Measurements from ENCODE around the gene ITGA11. TPM values are rescaled to one million over a fixed set of nuclear protein-coding genes. Genes with fewer than 3 reads are reported as not detected.

Gene ITGA11
- total and polyA plus RNA-seq, 5 donors: 11.6 to 34.0 (median 20.4) TPM

DNA sequence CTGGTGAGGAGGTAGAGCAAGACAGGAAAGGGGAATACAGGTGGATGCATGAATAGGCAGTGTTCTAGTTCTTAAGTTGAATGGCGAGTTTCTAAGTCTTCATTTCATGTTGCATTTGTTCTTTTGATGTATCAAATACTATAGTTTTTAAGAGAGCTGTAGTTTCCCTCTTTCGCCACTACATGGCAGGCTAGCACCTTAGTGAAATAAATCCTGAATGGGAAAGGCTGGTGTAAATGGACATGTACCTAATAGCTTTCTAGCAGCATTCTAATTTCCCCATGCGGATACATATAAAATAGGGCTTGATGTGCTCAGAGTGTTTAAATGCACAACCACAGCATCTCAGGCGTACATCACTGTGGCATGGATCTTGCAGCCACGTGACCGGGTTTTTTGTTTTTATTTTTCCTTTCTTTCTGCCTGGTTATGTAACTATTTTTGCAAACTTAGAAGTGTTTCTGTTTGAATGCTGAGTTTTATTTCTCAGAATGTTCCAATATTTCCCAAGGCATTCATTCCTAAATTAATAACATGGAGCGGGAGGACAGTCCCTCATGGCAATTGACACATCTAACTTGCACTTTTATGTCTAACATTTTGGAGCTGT is 178.9 kb downstream of the ITGA11 start:
- Histone ChIP-seq H3K27me3 (ENCODE audit: control insufficient read depth, insufficient read depth) (no peaks in the 10 kb centered on the region), H3K9me3 (ENCODE audit: control insufficient read depth, low read length) (no peaks in the 10 kb centered on the region), H3K27ac (ENCODE audit: low read length) (no peak overlapping the region), H3K4me3 (ENCODE audit: low read length) (no peak overlapping the region), H3K4me1 (ENCODE audit: control insufficient read depth, insufficient read depth, low read length) (no peaks in the 10 kb centered on the region)
- intact Hi-C loops (cut with DNase I): loop anchor here in 3 of 4 donors (5.0 to 10.0 kb wide), 3 partner anchors 52 to 622 kb away; no protein-coding TSS in a partner anchor
- no peak for DNase-seq
- 25% methylated on average over 7 of the region's 7 CpGs for WGBS
- peak; percentile 43 to 52 for ATAC-seq

DNA sequence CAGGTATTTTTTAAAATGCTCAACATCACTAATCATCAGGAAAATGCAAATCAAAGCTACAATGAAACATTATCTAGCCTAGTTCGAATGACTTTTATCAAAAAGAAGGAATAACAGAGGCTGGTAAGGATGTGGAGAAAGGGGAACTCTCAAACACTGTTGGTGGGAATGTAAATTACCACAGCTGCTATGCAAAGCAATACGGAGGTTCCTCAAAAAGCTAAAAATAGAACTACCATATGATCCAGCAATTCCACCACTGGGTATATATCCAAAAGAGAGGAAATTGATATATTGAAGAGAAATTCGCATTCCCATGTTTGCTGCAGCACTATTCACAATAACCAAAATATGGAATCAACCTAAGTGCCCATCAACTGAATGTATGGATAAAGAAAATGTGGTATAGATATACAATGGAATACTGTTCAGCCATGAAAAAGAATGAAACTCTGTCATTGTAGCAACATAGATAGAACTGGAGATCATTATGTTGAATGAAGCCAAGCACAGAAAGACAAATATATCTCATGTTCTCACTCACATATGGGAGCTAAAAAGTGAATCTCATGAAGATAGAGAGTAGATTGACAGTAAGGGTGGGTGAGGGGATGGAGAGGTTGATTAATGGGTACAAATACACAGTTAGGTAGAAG is 182.8 kb downstream of the ITGA11 start:
- H3K27ac ChIP-seq (ENCODE audit: low read length): no peak overlapping the region
- H3K4me1 ChIP-seq (ENCODE audit: control insufficient read depth, insufficient read depth, low read length): no peaks in the 10 kb centered on the region
- no peak for DNase-seq
- no peak overlapping the region for H3K4me3 ChIP-seq (ENCODE audit: low read length)
- no peak for ATAC-seq
- 57% methylated on average over 3 of the region's 3 CpGs for WGBS
- peaks cover 2% of the 10 kb centered on the region for H3K9me3 ChIP-seq (ENCODE audit: control insufficient read depth, low read length)
- intact Hi-C loops (cut with DNase I): no loop called here
- no peaks in the 10 kb centered on the region for H3K27me3 ChIP-seq (ENCODE audit: control insufficient read depth, insufficient read depth)

Other genes starting within 250 kb of the ITGA11 start
- gene CALML4, start 226.8 kb downstream of the ITGA11 start, total RNA-seq: 1 to 10 TPM; 1.5 to 2.3 (median 1.8) TPM
- gene CALML4, start 226.8 kb downstream of the ITGA11 start, polyA plus RNA-seq: 2.4 TPM
- gene CLN6, start 202.4 kb downstream of the ITGA11 start, total RNA-seq: 1 to 10 TPM; 7.0 to 8.9 (median 7.7) TPM
- 6.8 TPM for gene CLN6, start 202.4 kb downstream of the ITGA11 start, polyA plus RNA-seq
- gene FEM1B, start 154.4 kb downstream of the ITGA11 start, total RNA-seq: 10 to 100 TPM; 53.5 to 86.9 (median 57.4) TPM
- 13.8 TPM for gene FEM1B, start 154.4 kb downstream of the ITGA11 start, polyA plus RNA-seq
- gene CORO2B, start 146.8 kb upstream of the ITGA11 start, total RNA-seq: 10 to 100 TPM in 3 of 4 donors, 1 to 10 TPM in 1; 5.8 to 13.7 (median 11.3) TPM
- 6.9 TPM for gene CORO2B, start 146.8 kb upstream of the ITGA11 start, polyA plus RNA-seq

Measured in right cardiac atrium (tissue), 5 donors.